Fibroblast of the aortic adventitia (primary cell): Measurements from ENCODE around the gene PCMTD2. TPM values are rescaled to one million over a fixed set of nuclear protein-coding genes. Genes with fewer than 3 reads are reported as not detected.

Experiments used
- DNase-seq: peaks from one replicate; pipeline ENCODE4 v3.0.0-alpha.2; 2010; ENCODE audit warnings: low read depth
- H3K4me3 ChIP-seq: 2 replicates; pipeline ENCODE4 v1.5.1; 2011; ENCODE audit warnings: low read depth, mild to moderate bottlenecking, control low read depth, low read length, moderate library complexity
- CTCF ChIP-seq: IDR thresholded peaks from 2 replicates; pipeline ENCODE4 v1.5.1; 2011; ENCODE audit warnings: mild to moderate bottlenecking, low read length, control low read depth, inconsistent platforms; ENCODE audit not compliant: insufficient read depth
- total RNA-seq: library from RNA; depleted of rRNA; stranded (reverse); fragments of >200 nt; gene quantifications from 2 replicates; pipeline ENCODE4 v1.2.3, GENCODE V29; 2012; ENCODE audit warnings: low replicate concordance

Gene PCMTD2
- total RNA-seq, 1 donor = 33.8 TPM

GRCh38 chr20:64222851-64223525, 32.6 kb upstream of the PCMTD2 start:
- DNase-seq = no peak
- TF ChIP-seq CTCF = no peak
- H3K4me3 ChIP-seq = no peak overlapping the region

DNA sequence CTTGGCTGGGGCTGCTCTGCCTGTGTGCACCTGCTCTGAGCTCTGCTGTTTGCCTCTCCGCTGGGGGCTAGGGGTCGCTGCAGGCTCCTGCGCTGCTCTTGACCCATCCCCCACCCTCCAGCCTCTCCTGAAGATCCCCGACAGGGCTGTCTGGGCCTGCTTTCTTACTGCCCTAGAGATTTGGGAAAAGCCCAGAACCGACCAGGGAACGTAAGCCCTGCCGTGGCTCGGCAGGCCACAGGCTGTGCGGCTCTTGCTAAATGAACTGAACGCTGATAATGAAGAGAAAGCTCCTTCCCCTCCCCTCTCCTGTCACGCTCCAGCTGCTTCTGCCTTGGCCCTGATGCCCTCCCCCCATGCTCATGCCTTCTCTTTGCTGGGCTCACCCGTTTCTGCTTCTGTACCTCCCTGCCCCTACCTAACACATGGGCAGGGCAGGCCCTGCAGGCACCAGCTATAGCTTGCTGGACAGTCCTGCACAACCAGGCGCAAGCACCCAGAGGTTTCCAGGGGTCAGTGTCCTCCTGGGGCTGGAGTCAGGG, 32.0 kb upstream of the PCMTD2 start:
- TF ChIP-seq CTCF = no peak
- no peak overlapping the region for H3K4me3 ChIP-seq
- DNase-seq = peak; percentile 9

DNA sequence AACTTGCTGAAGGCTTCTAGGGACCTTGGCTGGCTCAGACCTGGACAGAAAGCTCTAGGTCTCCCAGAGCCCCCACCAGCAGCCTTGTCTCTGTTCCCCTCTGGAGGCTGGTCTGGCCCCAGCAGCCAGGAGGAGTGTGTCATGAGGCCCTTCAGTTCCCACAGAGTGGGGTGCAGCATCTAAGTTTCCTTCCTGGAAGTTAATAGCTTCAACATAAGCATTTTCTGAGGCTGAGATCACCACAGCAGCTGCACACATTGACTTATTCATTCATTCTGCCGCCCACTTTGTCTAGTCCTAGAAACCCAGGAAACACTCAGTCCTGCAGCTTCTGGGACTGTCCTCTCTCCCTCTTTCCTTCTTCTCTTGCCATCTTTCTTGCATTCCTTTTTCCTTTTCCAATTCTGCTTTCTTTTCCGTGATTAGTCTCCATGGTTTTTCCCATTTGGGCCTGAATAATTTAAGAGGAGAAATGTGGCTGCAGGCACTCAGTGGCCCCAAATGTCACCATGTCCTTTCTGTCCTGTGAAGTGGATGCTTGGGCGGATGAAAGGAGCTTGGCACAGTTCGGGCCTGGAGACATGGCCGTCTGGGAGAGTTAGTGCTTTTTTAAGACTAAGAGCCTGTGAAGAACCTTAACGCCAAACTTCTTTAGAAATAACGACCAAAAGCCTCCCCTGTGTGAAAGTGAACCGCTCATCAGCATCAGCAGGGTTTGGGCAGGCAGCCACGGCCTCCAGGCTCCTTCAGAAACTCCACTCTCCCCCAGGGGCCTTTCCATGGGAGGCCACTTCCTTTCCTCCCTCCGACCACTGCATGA, 31.0 kb upstream of the PCMTD2 start:
- no peak overlapping the region for H3K4me3 ChIP-seq
- no peak for TF ChIP-seq CTCF
- DNase-seq = peak; percentile 76

- TF ChIP-seq CTCF = no peak
- H3K4me3 ChIP-seq = no peak overlapping the region
- no peak for DNase-seq
Observed at GRCh38 chr20:64225171-64225595, 30.4 kb upstream of the PCMTD2 start.

- TF ChIP-seq CTCF = no peak
- no peak for DNase-seq
- no peak overlapping the region for H3K4me3 ChIP-seq
Observed at GRCh38 chr20:64225828-64226598, 29.5 kb upstream of the PCMTD2 start.
